Left lung (tissue), 10 donors: Measurements from ENCODE around the gene RAPGEF2. TPM values are rescaled to one million over a fixed set of nuclear protein-coding genes. Genes with fewer than 3 reads are reported as not detected.

Source experiments
- ATAC-seq: fragments of 200-7000 bp; cut with Tn5 transposase; one replicate; pipeline ENCODE4 v1.9.1; 2020; ENCODE audit warnings: moderate library complexity
- DNase-seq, 4 donors: peaks; one replicate each; pipeline ENCODE4 v3.0.0-alpha.2; 2013 to 2020
- H3K27ac ChIP-seq, 2 donors: fragments of 200-600 bp; sonication (generic) in 1 of 2; one replicate each; pipeline versions ENCODE4 v1.5.0 to v1.8.0; 2020 to 2021
- H3K27me3 ChIP-seq, 2 donors: fragments of 200-600 bp; sonication (generic) in 1 of 2; one replicate each; pipeline versions ENCODE4 v1.5.0 to v1.8.0; 2020 to 2021
- H3K36me3 ChIP-seq, 2 donors: fragments of 200-600 bp; sonication (generic) in 1 of 2; one replicate each; pipeline versions ENCODE4 v1.5.0 to v1.8.0; 2020 to 2021
- H3K4me1 ChIP-seq, 2 donors: fragments of 200-600 bp; one replicate each; pipeline ENCODE4 v1.8.0; 2021
- H3K4me3 ChIP-seq, 2 donors: fragments of 200-600 bp; sonication (generic) in 1 of 2; one replicate each; pipeline versions ENCODE4 v1.5.0 to v1.8.0; 2020 to 2021; ENCODE audit warnings: mild to moderate bottlenecking in 1 of 2
- H3K9me3 ChIP-seq, 2 donors: fragments of 200-600 bp; sonication (generic) in 1 of 2; one replicate each; pipeline versions ENCODE4 v1.5.0 to v1.8.0; 2020 to 2021
- CTCF ChIP-seq, 2 donors: fragments of 200-600 bp; sonication (generic) in 1 of 2; IDR thresholded peaks; one replicate each; pipeline versions ENCODE4 v1.5.0 to v1.8.0; 2021; ENCODE audit warnings: antibody characterized with exemption in 2 of 2
- intact Hi-C, 2 donors: fragments of 100-400 bp; cut with DNase I; formaldehyde crosslinking; loops; one replicate each; pipeline versions ENCODE4 v1.11.2 to v1.14.2; 2022
- polyA plus RNA-seq, 6 donors: library from polyadenylated mRNA; unstranded; fragments of 120-200 nt; gene quantifications; one replicate each; pipeline ENCODE4 v1.2.1, GENCODE V29; 2013; ENCODE audit not compliant: insufficient read length in 6 of 6
- total RNA-seq, 2 donors: library from RNA; stranded (reverse); fragmentation: NEBNext Ultra II Directional; extraction: Animal tissue kit (Norgen Biotek cat#: 25700); gene quantifications; one replicate each; pipeline ENCODE4 v1.2.1, GENCODE V29; 2021
- donor health status: DM: no; HTN: yes; CAD: no.
- donor health status: DM: no; HTN: no; CAD: no.

Gene RAPGEF2
- total and polyA plus RNA-seq, 8 donors = 39.9 to 52.0 (median 45.4) TPM

GRCh38 chr4:159282329-159282728 is 179.4 kb downstream of the RAPGEF2 start:
- DNase-seq (no peak), ATAC-seq (no peak)
- no peak overlapping the region for H3K27ac ChIP-seq

GRCh38 chr4:159282944-159283343 is 180.1 kb downstream of the RAPGEF2 start:
- no peak for TF ChIP-seq CTCF (IDR thresholded peaks at IDR 0.05)
- peaks cover 4 to 30% of the 10 kb centered on the region in 2 donors for H3K4me1 ChIP-seq
- H3K27ac ChIP-seq = no peak overlapping the region
- ATAC-seq = no peak
- intact Hi-C loops = no loop called here
- H3K27me3 ChIP-seq = no peaks in the 10 kb centered on the region
- no peaks in the 10 kb centered on the region for H3K9me3 ChIP-seq
- H3K4me3 ChIP-seq = no peak overlapping the region
- H3K36me3 ChIP-seq = no peaks in the 10 kb centered on the region
- no peak for DNase-seq

More at GRCh38 chr4:159282329-159282728, 179.4 kb downstream of the RAPGEF2 start:
- Histone ChIP-seq H3K36me3 (no peaks in the 10 kb centered on the region), H3K27me3 (no peaks in the 10 kb centered on the region), H3K4me1 (peaks cover 4 to 30% of the 10 kb centered on the region in 2 donors), H3K9me3 (no peaks in the 10 kb centered on the region), H3K4me3 (no peak overlapping the region)
- TF ChIP-seq CTCF (IDR thresholded peaks at IDR 0.05) = no peak
- intact Hi-C loops = no loop called here

GRCh38 chr4:159283696-159284095 is 180.8 kb downstream of the RAPGEF2 start:
- DNase-seq = peak in 2 of 4 donors; percentile 46 to 54
- no peak for TF ChIP-seq CTCF (IDR thresholded peaks at IDR 0.05)
- Histone ChIP-seq H3K27me3 (no peaks in the 10 kb centered on the region), H3K4me3 (no peak overlapping the region), H3K4me1 (peaks cover 0 to 34% of the 10 kb centered on the region in 2 donors), H3K36me3 (no peaks in the 10 kb centered on the region), H3K27ac (no peak overlapping the region), H3K9me3 (no peaks in the 10 kb centered on the region)
- peak; percentile 28 for ATAC-seq
- intact Hi-C loops = no loop called here

- DNase-seq (peak in 1 of 4 donors; percentile 17), ATAC-seq (peak; percentile 16)
- H3K36me3 ChIP-seq = no peaks in the 10 kb centered on the region
- no peak overlapping the region for H3K27ac ChIP-seq
- no peaks in the 10 kb centered on the region for H3K27me3 ChIP-seq
- H3K9me3 ChIP-seq = no peaks in the 10 kb centered on the region
- H3K4me3 ChIP-seq = no peak overlapping the region
- H3K4me1 ChIP-seq = peaks cover 0 to 34% of the 10 kb centered on the region in 2 donors
- intact Hi-C loops = no loop called here
- no peak for TF ChIP-seq CTCF (IDR thresholded peaks at IDR 0.05)
These were observed 181.2 kb downstream of the RAPGEF2 start for GRCh38 chr4:159284113-159284512.

GRCh38 chr4:159284733-159285132 is 181.9 kb downstream of the RAPGEF2 start:
- H3K27me3 ChIP-seq = no peaks in the 10 kb centered on the region
- H3K27ac ChIP-seq = no peak overlapping the region
- H3K36me3 ChIP-seq = no peaks in the 10 kb centered on the region
- H3K9me3 ChIP-seq = no peaks in the 10 kb centered on the region
- ATAC-seq = peak; percentile 13
- TF ChIP-seq CTCF (IDR thresholded peaks at IDR 0.05) = no peak
- H3K4me3 ChIP-seq = no peak overlapping the region
- intact Hi-C loops = no loop called here
- peaks cover 0 to 34% of the 10 kb centered on the region in 2 donors for H3K4me1 ChIP-seq
- no peak for DNase-seq
